GM19099 (cell line): ENCODE data around the gene ZNF821.

ENCODE experiments used
- POLR2A ChIP-seq: IDR thresholded peaks from 3 replicates; pipeline ENCODE4 v1.6.1; 2011; ENCODE audit warnings: low read depth; ENCODE audit not compliant: insufficient read length; ENCODE audit errors: extremely low read depth

The ZNF821 gene

GRCh38 chr16:71914802-71915201 is 30.8 kb upstream of the ZNF821 start:
- no peak for TF ChIP-seq POLR2A

- TF ChIP-seq POLR2A: no peak
These were observed 28.7 kb upstream of the ZNF821 start for GRCh38 chr16:71912534-71913275.

GRCh38 chr16:71911121-71911520 is 27.1 kb upstream of the ZNF821 start:
- TF ChIP-seq POLR2A: no peak

GRCh38 chr16:71904239-71904638 is 20.3 kb upstream of the ZNF821 start:
- no peak for TF ChIP-seq POLR2A

GRCh38 chr16:71903608-71904007 is 19.6 kb upstream of the ZNF821 start:
- no peak for TF ChIP-seq POLR2A

GRCh38 chr16:71902656-71903365 is 18.8 kb upstream of the ZNF821 start:
- no peak for TF ChIP-seq POLR2A

GRCh38 chr16:71899171-71899570 is 15.2 kb upstream of the ZNF821 start:
- TF ChIP-seq POLR2A: no peak

GRCh38 chr16:71896764-71897368 is 12.9 kb upstream of the ZNF821 start:
- no peak for TF ChIP-seq POLR2A

GRCh38 chr16:71895679-71896365 is 11.8 kb upstream of the ZNF821 start:
- no peak for TF ChIP-seq POLR2A

- peak; percentile 90 for TF ChIP-seq POLR2A
These were observed 11.1 kb upstream of the ZNF821 start, which contains the start of gene IST1 for GRCh38 chr16:71894921-71895678. IST1 (plus strand) TSS chr16:71895531; CDS start chr16:71915641, 20,110 bp downstream.

GRCh38 chr16:71894229-71894920 is 10.4 kb upstream of the ZNF821 start:
- TF ChIP-seq POLR2A: no peak

- no peak for TF ChIP-seq POLR2A
These were observed 9.9 kb upstream of the ZNF821 start for GRCh38 chr16:71893888-71894228.

- no peak for TF ChIP-seq POLR2A
These were observed 5.2 kb upstream of the ZNF821 start for GRCh38 chr16:71889147-71889546.

- no peak for TF ChIP-seq POLR2A
These were observed 1.3 kb upstream of the ZNF821 start for GRCh38 chr16:71885261-71885650.
